Vagina (tissue), 2 donors: ENCODE results near the gene PDE11A.

Source experiments
- CTCF ChIP-seq, 3 experiments: fragments of 450-650 bp in 2 of 3; fragments of 200-600 bp in 1 of 3; sonication (generic) in 1 of 3; IDR thresholded peaks; one replicate each; pipeline ENCODE4 v1.5.1; 2017 to 2019; ENCODE audit warnings: antibody characterized with exemption in 3 of 3, mild to moderate bottlenecking in 2 of 3, moderate library complexity in 2 of 3
- POLR2A ChIP-seq, 2 donors: fragments of 450-650 bp; IDR thresholded peaks; one replicate each; pipeline ENCODE4 v1.6.1; 2017; ENCODE audit warnings: antibody characterized with exemption in 2 of 2, mild to moderate bottlenecking in 2 of 2, moderate library complexity in 2 of 2

- TF ChIP-seq CTCF (IDR thresholded peaks at IDR 0.05) (no peak), POLR2A (IDR thresholded peaks at IDR 0.05) (no peak)
Measured at GRCh38 chr2:177783091-177783490, 289.5 kb downstream of the PDE11A start.
